ENCODE results near the gene DAZAP2. TPM values are rescaled to one million over a fixed set of nuclear protein-coding genes. Genes with fewer than 3 reads are reported as not detected.

DAZAP2 gene
- total and polyA plus RNA-seq, 2 experiments from 2014 or later, result 277 to 348 TPM

DNA sequence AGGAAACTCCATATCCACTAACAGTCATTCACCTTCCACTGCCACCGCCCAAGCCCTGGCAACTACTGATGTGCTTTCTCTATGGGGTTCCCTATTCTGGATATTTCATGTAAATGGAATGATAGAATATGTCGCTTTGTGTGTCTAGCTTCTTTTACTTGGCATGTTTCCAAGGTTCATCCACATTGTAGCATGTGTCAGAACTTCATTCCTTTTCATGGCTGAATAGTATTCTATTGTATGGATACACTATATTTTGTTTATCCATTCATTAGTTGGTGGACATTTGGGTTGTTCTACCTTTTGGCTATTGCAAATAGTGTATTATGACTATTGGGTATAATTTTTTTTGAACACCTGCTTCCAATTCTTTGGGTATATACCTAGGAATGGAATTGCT is 29.4 kb upstream of the DAZAP2 start:
- Histone ChIP-seq H3K9me2 (replicated peaks; ENCODE audit: insufficient read depth) (no peaks in the 10 kb centered on the region), H3K4me1 (ENCODE audit: insufficient read depth) (no peaks in the 10 kb centered on the region), H2AFZ (no peak overlapping the region), H3K27me3 (no peaks in the 10 kb centered on the region), H3K4me3 (no peak overlapping the region), H4K20me1 (ENCODE audit: insufficient read depth, poor library complexity, severe bottlenecking) (no peaks in the 10 kb centered on the region), H3K27ac (no peak overlapping the region), H3K4me2 (no peak overlapping the region), H3K79me2 (no peaks in the 10 kb centered on the region), H3K9me3 (ENCODE audit: low read depth) (no peaks in the 10 kb centered on the region), H3K36me3 (replicated peaks; ENCODE audit: insufficient read depth, low read depth) (no peaks in the 10 kb centered on the region)
- DNase-seq (ENCODE audit: low spot score), result no peak
- no peak for TF ChIP-seq EZH2phosphoT487 (IDR thresholded peaks at IDR 0.05; ENCODE audit: low read depth, severe bottlenecking, unreplicated experiment)
- no peak for TF ChIP-seq EZH2 (IDR thresholded peaks at IDR 0.05; ENCODE audit: borderline replicate concordance)
- TF ChIP-seq, protein P1, sequence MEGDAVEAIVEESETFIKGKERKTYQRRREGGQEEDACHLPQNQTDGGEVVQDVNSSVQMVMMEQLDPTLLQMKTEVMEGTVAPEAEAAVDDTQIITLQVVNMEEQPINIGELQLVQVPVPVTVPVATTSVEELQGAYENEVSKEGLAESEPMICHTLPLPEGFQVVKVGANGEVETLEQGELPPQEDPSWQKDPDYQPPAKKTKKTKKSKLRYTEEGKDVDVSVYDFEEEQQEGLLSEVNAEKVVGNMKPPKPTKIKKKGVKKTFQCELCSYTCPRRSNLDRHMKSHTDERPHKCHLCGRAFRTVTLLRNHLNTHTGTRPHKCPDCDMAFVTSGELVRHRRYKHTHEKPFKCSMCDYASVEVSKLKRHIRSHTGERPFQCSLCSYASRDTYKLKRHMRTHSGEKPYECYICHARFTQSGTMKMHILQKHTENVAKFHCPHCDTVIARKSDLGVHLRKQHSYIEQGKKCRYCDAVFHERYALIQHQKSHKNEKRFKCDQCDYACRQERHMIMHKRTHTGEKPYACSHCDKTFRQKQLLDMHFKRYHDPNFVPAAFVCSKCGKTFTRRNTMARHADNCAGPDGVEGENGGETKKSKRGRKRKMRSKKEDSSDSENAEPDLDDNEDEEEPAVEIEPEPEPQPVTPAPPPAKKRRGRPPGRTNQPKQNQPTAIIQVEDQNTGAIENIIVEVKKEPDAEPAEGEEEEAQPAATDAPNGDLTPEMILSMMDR (IDR thresholded peaks at IDR 0.05; ENCODE audit: poor library complexity), result no peak
- 98% methylated on average over 2 of the region's 2 CpGs for WGBS (ENCODE audit: low lambda C conversion rate, missing lambda C conversion rate)

DNA sequence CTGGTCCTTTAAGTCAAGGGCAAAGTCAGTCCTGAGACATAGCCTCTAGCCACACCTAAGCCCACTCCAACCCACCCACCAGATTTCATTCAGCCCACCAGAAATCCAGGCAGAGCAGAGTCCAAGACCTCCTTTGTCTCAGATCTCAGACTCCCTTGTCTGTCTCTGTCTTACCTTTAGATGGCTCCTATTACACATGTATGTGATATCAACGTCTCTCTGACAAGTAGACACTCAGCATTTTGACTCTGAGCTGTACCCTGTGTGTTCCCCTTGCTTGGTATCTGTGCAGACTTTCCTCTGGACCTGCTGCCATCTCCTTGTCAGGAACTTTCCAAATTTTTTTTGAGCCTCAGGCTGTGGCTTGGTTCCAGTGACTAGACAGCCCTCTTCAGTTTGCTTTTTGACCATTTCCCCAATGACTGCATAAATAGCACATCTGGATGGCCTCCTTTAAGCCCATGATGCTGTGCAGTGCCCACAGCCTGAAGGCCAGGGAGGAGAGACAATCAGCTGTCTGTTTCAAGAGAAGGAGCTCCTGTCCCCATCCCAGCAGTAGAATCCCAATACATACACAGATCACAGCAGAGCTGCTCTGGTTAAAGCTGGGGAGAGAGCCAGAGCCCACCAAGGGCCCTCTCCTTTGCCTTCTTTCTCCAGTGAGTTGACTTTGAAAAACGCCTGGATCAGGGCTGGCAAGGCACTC is 27.8 kb upstream of the DAZAP2 start:
- Histone ChIP-seq H3K27me3 (no peaks in the 10 kb centered on the region), H3K9me3 (ENCODE audit: low read depth) (no peaks in the 10 kb centered on the region), H3K4me3 (no peak overlapping the region), H2AFZ (no peak overlapping the region), H3K36me3 (replicated peaks; ENCODE audit: insufficient read depth, low read depth) (no peaks in the 10 kb centered on the region), H3K27ac (no peak overlapping the region), H3K4me1 (ENCODE audit: insufficient read depth) (no peaks in the 10 kb centered on the region), H3K4me2 (no peak overlapping the region), H3K79me2 (no peaks in the 10 kb centered on the region), H3K9me2 (replicated peaks; ENCODE audit: insufficient read depth) (no peaks in the 10 kb centered on the region), H4K20me1 (ENCODE audit: insufficient read depth, poor library complexity, severe bottlenecking) (no peaks in the 10 kb centered on the region)
- WGBS (ENCODE audit: low lambda C conversion rate, missing lambda C conversion rate), result 65% methylated on average over 2 of the region's 2 CpGs
- no peak for TF ChIP-seq EZH2phosphoT487 (IDR thresholded peaks at IDR 0.05; ENCODE audit: low read depth, severe bottlenecking, unreplicated experiment)
- TF ChIP-seq EZH2 (IDR thresholded peaks at IDR 0.05; ENCODE audit: borderline replicate concordance), result no peak
- TF ChIP-seq, protein P1 (IDR thresholded peaks at IDR 0.05; ENCODE audit: poor library complexity), result no peak
- no peak for DNase-seq (ENCODE audit: low spot score)

DNA sequence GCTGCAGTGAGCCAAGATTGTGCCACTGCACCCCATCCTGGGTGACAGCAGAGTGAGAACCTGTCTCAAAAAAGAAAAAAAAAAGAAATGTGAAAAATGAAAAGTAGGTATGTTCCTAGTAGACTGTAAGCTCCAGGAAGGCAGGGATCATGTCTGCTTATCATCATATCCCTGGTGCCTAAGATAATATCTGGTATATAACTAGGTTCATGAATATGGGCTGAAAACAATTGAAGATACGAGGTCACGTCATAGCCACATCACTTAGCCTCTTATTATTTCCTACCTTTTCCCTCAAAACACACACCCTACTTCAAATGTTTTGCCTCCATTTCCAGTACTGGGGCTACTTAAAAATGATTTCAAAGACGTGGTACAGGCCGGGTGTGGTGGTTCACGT is 23.7 kb upstream of the DAZAP2 start:
- no peaks in the 10 kb centered on the region for H3K9me3 ChIP-seq (ENCODE audit: low read depth)
- H3K4me1 ChIP-seq (ENCODE audit: insufficient read depth), result peaks cover 14% of the 10 kb centered on the region
- no peaks in the 10 kb centered on the region for H3K9me2 ChIP-seq (replicated peaks; ENCODE audit: insufficient read depth)
- no peak overlapping the region for H3K27ac ChIP-seq
- no peak for DNase-seq (ENCODE audit: low spot score)
- no peak overlapping the region for H2AFZ ChIP-seq
- WGBS (ENCODE audit: low lambda C conversion rate, missing lambda C conversion rate), result 91% methylated on average over 5 of the region's 5 CpGs
- H4K20me1 ChIP-seq (ENCODE audit: insufficient read depth, poor library complexity, severe bottlenecking), result no peaks in the 10 kb centered on the region
- H3K27me3 ChIP-seq, result no peaks in the 10 kb centered on the region
- no peak overlapping the region for H3K4me2 ChIP-seq
- no peaks in the 10 kb centered on the region for H3K36me3 ChIP-seq (replicated peaks; ENCODE audit: insufficient read depth, low read depth)
- no peak overlapping the region for H3K4me3 ChIP-seq
- H3K79me2 ChIP-seq, result peaks cover under 1% of the 10 kb centered on the region
- TF ChIP-seq EZH2phosphoT487 (IDR thresholded peaks at IDR 0.05; ENCODE audit: low read depth, severe bottlenecking, unreplicated experiment) (no peak), EZH2 (IDR thresholded peaks at IDR 0.05; ENCODE audit: borderline replicate concordance) (no peak)
- TF ChIP-seq, protein P1 (IDR thresholded peaks at IDR 0.05; ENCODE audit: poor library complexity), result no peak

Measured in hepatocyte (in vitro differentiated cells).